ENCODE measurements around the gene PLCB1.

Gene PLCB1

GRCh38 chr20:8749986-8750385 lies 617.9 kb downstream of the PLCB1 start:
- H3K27me3 Mint-ChIP-seq: peaks cover 4% of the 10 kb centered on the region
- no peak overlapping the region for H3K4me3 Mint-ChIP-seq
- H3K36me3 Mint-ChIP-seq: no peaks in the 10 kb centered on the region
- no peaks in the 10 kb centered on the region for H3K9me3 Mint-ChIP-seq
- H3K4me1 Mint-ChIP-seq: no peaks in the 10 kb centered on the region
- H3K27ac Mint-ChIP-seq: no peak overlapping the region

- Mint-ChIP-seq H3K27ac (no peak overlapping the region), H3K4me3 (no peak overlapping the region), H3K27me3 (peaks cover 4% of the 10 kb centered on the region), H3K36me3 (no peaks in the 10 kb centered on the region), H3K9me3 (no peaks in the 10 kb centered on the region), H3K4me1 (no peaks in the 10 kb centered on the region)
These were observed 623.5 kb downstream of the PLCB1 start for GRCh38 chr20:8755340-8756118.

GRCh38 chr20:8756410-8756809 lies 624.3 kb downstream of the PLCB1 start:
- H3K27me3 Mint-ChIP-seq: peaks cover 2% of the 10 kb centered on the region
- H3K9me3 Mint-ChIP-seq: no peaks in the 10 kb centered on the region
- H3K4me3 Mint-ChIP-seq: no peak overlapping the region
- H3K27ac Mint-ChIP-seq: no peak overlapping the region
- H3K4me1 Mint-ChIP-seq: no peaks in the 10 kb centered on the region
- no peaks in the 10 kb centered on the region for H3K36me3 Mint-ChIP-seq

- Mint-ChIP-seq H3K4me1 (no peaks in the 10 kb centered on the region), H3K27me3 (no peaks in the 10 kb centered on the region), H3K4me3 (no peak overlapping the region), H3K27ac (no peak overlapping the region), H3K9me3 (no peaks in the 10 kb centered on the region), H3K36me3 (no peaks in the 10 kb centered on the region)
These were observed 625.1 kb downstream of the PLCB1 start for GRCh38 chr20:8757146-8757545.

GRCh38 chr20:8764344-8764962 lies 632.4 kb downstream of the PLCB1 start:
- H3K36me3 Mint-ChIP-seq: no peaks in the 10 kb centered on the region
- H3K27me3 Mint-ChIP-seq: no peaks in the 10 kb centered on the region
- H3K4me3 Mint-ChIP-seq: no peak overlapping the region
- no peak overlapping the region for H3K27ac Mint-ChIP-seq
- no peaks in the 10 kb centered on the region for H3K4me1 Mint-ChIP-seq
- no peaks in the 10 kb centered on the region for H3K9me3 Mint-ChIP-seq

GRCh38 chr20:8766868-8767390 lies 634.9 kb downstream of the PLCB1 start:
- no peaks in the 10 kb centered on the region for H3K4me1 Mint-ChIP-seq
- no peaks in the 10 kb centered on the region for H3K9me3 Mint-ChIP-seq
- H3K27ac Mint-ChIP-seq: no peak overlapping the region
- H3K36me3 Mint-ChIP-seq: no peaks in the 10 kb centered on the region
- no peaks in the 10 kb centered on the region for H3K27me3 Mint-ChIP-seq
- H3K4me3 Mint-ChIP-seq: no peak overlapping the region

- Mint-ChIP-seq H3K4me1 (no peaks in the 10 kb centered on the region), H3K9me3 (peaks cover 3% of the 10 kb centered on the region), H3K4me3 (no peak overlapping the region), H3K36me3 (no peaks in the 10 kb centered on the region), H3K27ac (no peak overlapping the region), H3K27me3 (no peaks in the 10 kb centered on the region)
These were observed 642.3 kb downstream of the PLCB1 start for GRCh38 chr20:8774412-8774811.

GRCh38 chr20:8777911-8778310 lies 645.8 kb downstream of the PLCB1 start:
- peaks cover 8% of the 10 kb centered on the region for H3K9me3 Mint-ChIP-seq
- no peaks in the 10 kb centered on the region for H3K27me3 Mint-ChIP-seq
- H3K4me3 Mint-ChIP-seq: no peak overlapping the region
- H3K27ac Mint-ChIP-seq: no peak overlapping the region
- no peaks in the 10 kb centered on the region for H3K4me1 Mint-ChIP-seq
- no peaks in the 10 kb centered on the region for H3K36me3 Mint-ChIP-seq

GRCh38 chr20:8778387-8778786 lies 646.3 kb downstream of the PLCB1 start:
- Mint-ChIP-seq H3K27ac (no peak overlapping the region), H3K4me1 (no peaks in the 10 kb centered on the region), H3K36me3 (no peaks in the 10 kb centered on the region), H3K9me3 (peaks cover 8% of the 10 kb centered on the region), H3K27me3 (no peaks in the 10 kb centered on the region), H3K4me3 (no peak overlapping the region)

- Mint-ChIP-seq H3K4me3 (no peak overlapping the region), H3K27ac (no peak overlapping the region), H3K27me3 (peaks cover 1% of the 10 kb centered on the region), H3K4me1 (no peaks in the 10 kb centered on the region), H3K9me3 (peaks cover 8% of the 10 kb centered on the region), H3K36me3 (no peaks in the 10 kb centered on the region)
These were observed 648.8 kb downstream of the PLCB1 start for GRCh38 chr20:8780915-8781314.

GRCh38 chr20:8782804-8783203 lies 650.7 kb downstream of the PLCB1 start:
- Mint-ChIP-seq H3K4me1 (no peaks in the 10 kb centered on the region), H3K36me3 (no peaks in the 10 kb centered on the region), H3K27ac (no peak overlapping the region), H3K4me3 (no peak overlapping the region), H3K27me3 (peaks cover 1% of the 10 kb centered on the region), H3K9me3 (peaks cover 8% of the 10 kb centered on the region)

GRCh38 chr20:8783734-8784133 lies 651.7 kb downstream of the PLCB1 start:
- H3K27ac Mint-ChIP-seq: no peak overlapping the region
- H3K9me3 Mint-ChIP-seq: peaks cover 8% of the 10 kb centered on the region

GRCh38 chr20:8786383-8786782 lies 654.3 kb downstream of the PLCB1 start:
- Mint-ChIP-seq H3K4me1 (no peaks in the 10 kb centered on the region), H3K9me3 (no peaks in the 10 kb centered on the region), H3K4me3 (no peak overlapping the region), H3K27ac (no peak overlapping the region), H3K27me3 (peaks cover 1% of the 10 kb centered on the region), H3K36me3 (no peaks in the 10 kb centered on the region)

More at GRCh38 chr20:8783734-8784133, 651.7 kb downstream of the PLCB1 start:
- H3K36me3 Mint-ChIP-seq: no peaks in the 10 kb centered on the region
- no peak overlapping the region for H3K4me3 Mint-ChIP-seq
- no peaks in the 10 kb centered on the region for H3K4me1 Mint-ChIP-seq
- peaks cover 1% of the 10 kb centered on the region for H3K27me3 Mint-ChIP-seq

GRCh38 chr20:8787090-8787489 lies 655.0 kb downstream of the PLCB1 start:
- Mint-ChIP-seq H3K4me1 (no peaks in the 10 kb centered on the region), H3K27me3 (peaks cover 1% of the 10 kb centered on the region), H3K36me3 (no peaks in the 10 kb centered on the region), H3K27ac (no peak overlapping the region), H3K9me3 (no peaks in the 10 kb centered on the region), H3K4me3 (no peak overlapping the region)

GRCh38 chr20:8788275-8788674 lies 656.2 kb downstream of the PLCB1 start:
- no peaks in the 10 kb centered on the region for H3K36me3 Mint-ChIP-seq
- no peak overlapping the region for H3K27ac Mint-ChIP-seq
- H3K27me3 Mint-ChIP-seq: peaks cover 1% of the 10 kb centered on the region
- no peak overlapping the region for H3K4me3 Mint-ChIP-seq
- no peaks in the 10 kb centered on the region for H3K9me3 Mint-ChIP-seq
- H3K4me1 Mint-ChIP-seq: no peaks in the 10 kb centered on the region

GRCh38 chr20:8788831-8789230 lies 656.8 kb downstream of the PLCB1 start:
- Mint-ChIP-seq H3K36me3 (no peaks in the 10 kb centered on the region), H3K27me3 (peaks cover 1% of the 10 kb centered on the region), H3K27ac (no peak overlapping the region), H3K9me3 (no peaks in the 10 kb centered on the region), H3K4me1 (no peaks in the 10 kb centered on the region), H3K4me3 (no peak overlapping the region)
